ENCODE results near the gene RFX1.

- TF ChIP-seq CTCF (IDR thresholded peaks at IDR 0.05; ENCODE audit: poor library complexity), result no peak
- TF ChIP-seq EZH2 (IDR thresholded peaks at IDR 0.05; ENCODE audit: borderline replicate concordance), result no peak
- TF ChIP-seq EZH2phosphoT487 (IDR thresholded peaks at IDR 0.05; ENCODE audit: low read depth, severe bottlenecking, unreplicated experiment), result no peak
These were observed 33.1 kb upstream of the RFX1 start for GRCh38 chr19:14039181-14039580.

All from hepatocyte (in vitro differentiated cells).